HEK293T (cell line): ENCODE results near the gene USF2.

ENCODE experiments used
- ARNT ChIP-seq: fragments of 450-650 bp; IDR thresholded peaks from 2 replicates; pipeline ENCODE4 v1.6.1; 2017; ENCODE audit warnings: mild to moderate bottlenecking
- BHLHE40 ChIP-seq: fragments of 450-650 bp; IDR thresholded peaks from 2 replicates; pipeline ENCODE4 v1.6.1; 2016; ENCODE audit warnings: mild to moderate bottlenecking, moderate library complexity, borderline replicate concordance
- ELF4 ChIP-seq: fragments of 450-650 bp; IDR thresholded peaks from 2 replicates; pipeline ENCODE4 v1.6.1; 2017; ENCODE audit warnings: antibody characterized with exemption
- FOXA1 ChIP-seq: fragments of 450-650 bp; IDR thresholded peaks from 2 replicates; pipeline ENCODE4 v1.6.1; 2016; ENCODE audit warnings: mild to moderate bottlenecking
- FOXK2 ChIP-seq: fragments of 450-650 bp; IDR thresholded peaks from 2 replicates; pipeline ENCODE4 v1.6.1; 2016; ENCODE audit warnings: mild to moderate bottlenecking
- FOXM1 ChIP-seq: fragments of 450-650 bp; IDR thresholded peaks from 2 replicates; pipeline ENCODE4 v1.6.1; 2017; ENCODE audit warnings: mild to moderate bottlenecking, borderline replicate concordance
- HDGF ChIP-seq: fragments of 450-650 bp; IDR thresholded peaks from 2 replicates; pipeline ENCODE4 v1.6.1; 2017; ENCODE audit warnings: antibody characterized with exemption, borderline replicate concordance
- L3MBTL2 ChIP-seq: fragments of 450-650 bp; conservative IDR thresholded peaks from 2 replicates; pipeline ENCODE4 v1.6.1; 2016; ENCODE audit warnings: mild to moderate bottlenecking
- SP1 ChIP-seq: fragments of 450-650 bp; IDR thresholded peaks from 2 replicates; pipeline ENCODE4 v1.6.1; 2017
- SUZ12 ChIP-seq: fragments of 450-650 bp; IDR thresholded peaks from 2 replicates; pipeline ENCODE4 v1.6.1; 2016; ENCODE audit warnings: mild to moderate bottlenecking
- TARDBP ChIP-seq: fragments of 450-650 bp; IDR thresholded peaks from 2 replicates; pipeline ENCODE4 v1.6.1; 2016
- ZNF384 ChIP-seq: fragments of 450-650 bp; IDR thresholded peaks from 2 replicates; pipeline ENCODE4 v1.6.1; 2016
- TF ChIP-seq, protein P1 (sequence below): fragments of 450-650 bp; IDR thresholded peaks from 2 replicates; pipeline ENCODE4 v1.6.1; 2016

- TF ChIP-seq SUZ12 (no peak), FOXK2 (no peak), HDGF (no peak), BHLHE40 (no peak), ELF4 (no peak), ARNT (no peak), SP1 (no peak), FOXA1 (no peak), TARDBP (no peak), FOXM1 (no peak), L3MBTL2 (no peak), ZNF384 (no peak)
- TF ChIP-seq, protein P1, sequence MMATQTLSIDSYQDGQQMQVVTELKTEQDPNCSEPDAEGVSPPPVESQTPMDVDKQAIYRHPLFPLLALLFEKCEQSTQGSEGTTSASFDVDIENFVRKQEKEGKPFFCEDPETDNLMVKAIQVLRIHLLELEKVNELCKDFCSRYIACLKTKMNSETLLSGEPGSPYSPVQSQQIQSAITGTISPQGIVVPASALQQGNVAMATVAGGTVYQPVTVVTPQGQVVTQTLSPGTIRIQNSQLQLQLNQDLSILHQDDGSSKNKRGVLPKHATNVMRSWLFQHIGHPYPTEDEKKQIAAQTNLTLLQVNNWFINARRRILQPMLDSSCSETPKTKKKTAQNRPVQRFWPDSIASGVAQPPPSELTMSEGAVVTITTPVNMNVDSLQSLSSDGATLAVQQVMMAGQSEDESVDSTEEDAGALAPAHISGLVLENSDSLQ, result no peak
Observed at GRCh38 chr19:35246466-35247092, 22.2 kb upstream of the USF2 start.
